UCSD-AML1 (cell line): Measurements from ENCODE around the gene RGS10.
A peak's percentile ranks its signal among the peaks of the same experiment; 100 is the strongest.

Source experiments
- DNase-seq: peaks from one replicate; lab custom pipeline; 2025; ENCODE audit not compliant: unreplicated experiment; lab: John Stamatoyannopoulos, UW

The RGS10 gene

DNA sequence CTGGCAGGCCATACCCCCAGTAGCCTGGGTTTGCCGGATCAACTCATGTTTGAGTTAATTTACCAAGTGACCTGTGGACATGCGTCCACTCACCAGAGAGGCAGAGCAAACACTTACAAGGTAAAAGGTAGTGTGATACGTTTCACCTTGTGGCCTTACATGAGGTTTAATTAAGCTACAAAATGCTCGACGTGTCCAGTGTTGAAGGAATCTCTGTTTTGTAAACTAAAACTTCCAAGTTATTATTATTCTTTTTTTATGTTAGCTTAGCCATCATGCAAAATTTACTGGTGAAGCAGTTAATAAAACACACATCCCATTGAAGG lies 42.9 kb downstream of the RGS10 start:
- no peak for DNase-seq

DNA sequence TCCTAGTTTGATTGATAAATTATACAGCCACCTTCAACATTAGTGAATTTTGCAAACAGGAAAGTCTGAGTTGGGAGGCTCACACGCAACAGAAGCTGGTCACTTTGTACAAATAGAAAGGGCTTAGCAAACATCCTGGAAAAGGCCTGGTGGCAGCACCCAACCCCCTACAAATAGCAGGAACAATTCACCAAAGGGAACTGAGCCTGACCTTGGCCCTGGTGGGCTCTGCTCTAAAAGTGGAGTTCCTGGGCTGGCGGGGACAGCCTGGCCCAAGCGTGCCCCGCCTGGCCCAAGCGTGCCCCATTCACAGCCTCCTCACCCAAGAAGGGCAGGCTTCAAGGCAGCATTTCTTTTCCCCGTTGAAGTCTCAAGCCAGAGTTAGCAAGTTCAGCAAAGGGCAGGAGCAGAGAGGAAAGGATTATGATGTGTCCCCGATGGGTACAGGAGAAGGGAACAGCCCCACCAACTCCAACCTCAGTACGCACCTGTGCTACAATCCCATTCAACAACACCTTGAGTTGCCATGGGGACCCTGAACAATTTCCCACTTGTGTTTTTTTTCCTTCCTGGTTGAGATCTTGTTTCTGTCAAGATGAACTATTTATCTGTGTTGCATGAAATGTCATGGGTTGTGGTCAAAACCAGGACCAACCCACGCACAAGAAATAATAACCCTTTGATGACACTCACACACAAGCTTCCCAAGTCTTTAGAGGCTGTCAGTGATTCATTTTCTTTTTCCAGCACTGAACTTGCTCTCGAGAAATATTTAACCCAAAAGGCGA lies 43.4 kb downstream of the RGS10 start:
- DNase-seq: no peak

DNA sequence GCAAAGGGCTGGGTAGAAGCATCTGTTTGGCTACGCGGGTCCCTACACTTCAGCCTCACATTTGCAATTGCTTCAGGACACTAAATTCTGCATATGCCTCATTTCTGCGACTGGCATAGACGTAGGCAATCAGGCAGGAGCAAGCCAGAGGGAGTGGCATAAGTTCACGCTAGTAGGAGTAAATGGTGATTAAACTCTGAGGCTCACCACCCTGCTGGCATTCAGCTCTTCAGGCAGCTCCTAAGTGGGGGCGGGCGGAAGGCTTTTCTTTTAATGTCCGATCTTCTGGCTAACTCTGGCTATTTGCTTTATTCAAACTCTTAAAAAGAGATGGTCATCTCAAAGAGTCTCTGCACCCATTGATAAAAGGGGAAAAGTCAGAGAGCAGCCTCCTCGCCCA lies 45.3 kb downstream of the RGS10 start:
- no peak for DNase-seq

DNA sequence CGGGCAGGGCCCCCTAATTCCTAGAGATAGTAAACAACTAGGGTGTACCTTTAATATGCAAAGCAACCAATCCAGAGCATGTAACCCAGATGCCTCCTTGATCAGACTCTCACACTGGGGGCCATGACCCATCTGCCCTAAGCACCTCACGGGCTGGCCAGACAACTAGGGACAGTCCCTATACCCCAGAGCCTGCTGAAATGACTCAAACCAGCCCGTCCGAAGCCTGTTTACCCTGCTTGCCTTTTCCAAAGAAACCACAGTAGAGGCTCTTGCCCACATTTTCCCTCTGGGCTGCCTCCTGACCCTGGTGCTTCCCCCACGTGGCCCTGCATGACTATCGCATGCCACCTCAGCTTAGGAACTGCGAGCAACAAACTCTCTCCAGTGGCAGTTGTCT lies 46.2 kb downstream of the RGS10 start:
- peak; percentile 29 for DNase-seq

DNA sequence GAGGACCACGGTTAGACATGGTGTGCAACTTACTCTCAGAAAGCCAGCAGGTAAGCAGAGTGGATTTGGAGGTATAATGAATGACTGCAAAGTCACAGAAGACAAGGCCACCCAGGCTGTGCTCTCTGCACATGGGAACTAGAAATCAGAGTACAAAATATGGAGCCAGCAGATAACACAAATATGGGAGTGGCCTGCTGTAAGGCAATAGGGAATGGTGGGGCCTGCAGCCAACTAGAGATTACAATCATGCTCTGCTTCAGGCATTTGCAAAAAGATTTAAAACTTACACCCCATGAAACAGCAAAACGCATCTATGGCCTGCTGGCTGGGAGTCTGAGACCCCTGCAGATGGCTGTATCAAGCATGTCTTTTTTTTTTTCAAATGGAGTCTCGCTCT lies 47.0 kb downstream of the RGS10 start:
- no peak for DNase-seq

DNA sequence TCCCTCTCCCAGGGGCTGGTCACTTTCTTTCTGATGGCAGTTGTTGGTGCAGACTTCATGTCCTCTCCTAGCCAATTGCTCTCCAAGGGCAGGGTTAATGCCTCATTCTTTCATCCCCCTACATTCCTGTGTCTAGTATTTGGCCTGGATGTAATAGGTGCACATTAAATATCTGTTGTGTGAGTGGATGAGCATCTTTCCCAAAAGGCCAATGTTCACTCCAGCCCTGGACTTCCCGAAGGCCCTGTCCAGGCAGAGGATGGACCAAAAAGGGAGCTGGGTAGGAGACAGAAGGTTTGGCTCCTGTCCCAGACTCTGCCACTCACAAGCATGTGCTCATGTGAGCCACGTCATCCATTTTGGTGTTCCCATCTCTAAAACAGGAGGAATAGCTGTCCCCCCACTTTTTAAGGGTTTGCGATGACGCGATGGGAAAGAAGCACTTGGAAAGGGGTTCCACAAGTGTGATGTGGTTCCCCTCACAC lies 47.5 kb downstream of the RGS10 start:
- no peak for DNase-seq

DNA sequence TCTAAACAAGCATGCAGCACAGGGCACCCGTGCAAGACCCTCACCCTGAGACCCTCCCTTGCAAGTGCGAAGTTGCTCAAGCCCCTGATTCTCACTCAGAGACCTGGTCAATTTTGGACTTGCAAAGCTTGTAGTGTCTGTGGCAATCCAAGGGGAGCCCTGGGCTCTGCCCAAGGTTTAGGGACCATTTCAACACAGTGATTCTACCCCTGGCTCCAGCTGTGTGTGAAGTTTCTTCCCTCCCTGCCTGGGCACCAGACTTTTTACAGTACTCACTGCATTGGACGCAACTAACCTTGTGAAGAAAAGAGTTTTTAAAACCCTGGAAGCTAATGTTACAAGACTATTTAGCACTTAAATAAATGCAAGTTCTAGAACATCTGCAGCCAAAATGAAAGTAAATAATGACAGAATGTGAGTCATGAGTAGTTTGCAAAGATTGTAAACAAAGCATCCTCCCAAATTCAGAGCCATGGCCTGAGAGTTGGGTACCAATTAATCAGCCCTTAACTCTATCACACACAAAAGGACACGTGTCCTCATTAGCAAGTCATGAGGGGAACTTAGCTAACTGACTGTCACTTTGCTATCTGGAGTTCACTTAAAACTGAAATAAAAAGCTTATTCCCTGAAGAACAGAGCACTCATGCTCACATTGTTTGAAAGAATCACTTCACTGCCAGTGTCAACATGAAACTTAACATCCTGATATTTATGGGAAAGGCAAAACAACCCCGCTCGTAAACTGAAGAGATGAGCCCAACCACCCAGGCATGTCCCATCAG lies 48.1 kb downstream of the RGS10 start:
- no peak for DNase-seq

DNA sequence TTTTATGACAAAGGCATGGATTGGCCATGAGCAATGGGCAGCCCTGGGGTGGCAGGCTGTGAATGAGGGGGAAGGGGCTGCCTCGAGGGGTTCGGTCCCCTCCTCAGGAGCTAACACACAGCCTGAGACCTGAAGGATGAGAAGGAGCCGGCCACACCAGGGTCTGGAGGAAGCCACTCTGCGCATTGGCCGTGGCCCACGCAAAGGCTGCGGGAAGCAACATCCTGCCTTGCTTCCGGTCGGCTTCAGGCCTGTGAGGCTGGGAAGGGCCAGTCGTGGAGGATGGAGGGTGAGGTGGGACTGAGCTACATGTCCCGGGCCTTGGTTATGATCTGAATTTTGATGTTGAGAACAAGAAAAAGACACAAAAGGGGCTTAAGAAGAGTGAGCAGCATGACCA lies 49.4 kb downstream of the RGS10 start:
- DNase-seq: peak; percentile 80

DNA sequence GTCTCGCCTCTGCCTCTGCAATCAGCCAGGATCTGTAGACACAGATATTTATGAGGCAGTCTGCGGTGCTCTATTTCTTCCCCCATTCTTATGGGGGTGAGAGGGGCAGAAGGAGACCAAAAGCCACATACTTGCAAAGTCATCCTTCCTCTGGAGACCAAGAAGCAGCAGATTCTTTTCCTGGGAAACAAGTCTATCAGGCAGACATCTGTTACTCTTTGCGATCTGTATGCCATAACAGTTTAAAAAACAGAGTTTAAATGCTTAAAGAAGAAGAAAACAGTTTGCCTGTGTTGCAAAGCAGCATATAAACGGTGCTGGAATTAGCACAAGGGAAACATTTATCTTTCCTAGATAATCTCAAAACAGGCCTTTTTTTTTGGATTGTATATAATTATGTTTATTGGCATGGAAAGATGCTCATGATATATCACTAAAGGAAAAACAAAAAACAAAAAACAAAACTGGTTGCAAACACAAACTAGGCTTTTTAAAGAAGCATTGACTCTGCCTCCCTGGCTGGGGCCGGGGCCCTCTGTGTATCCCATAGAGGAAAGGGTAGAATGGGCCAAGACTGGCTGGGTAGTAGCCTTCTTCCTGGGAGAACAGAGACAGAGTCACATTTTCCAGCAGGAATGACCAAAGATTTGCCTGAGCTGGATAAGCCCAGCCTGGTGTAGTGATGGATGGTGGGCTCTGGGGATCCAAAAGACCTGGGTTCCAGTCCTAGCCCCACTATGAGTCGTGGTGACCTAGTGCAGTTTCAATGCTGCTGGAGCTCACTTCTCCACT lies 50.4 kb downstream of the RGS10 start:
- no peak for DNase-seq

DNA sequence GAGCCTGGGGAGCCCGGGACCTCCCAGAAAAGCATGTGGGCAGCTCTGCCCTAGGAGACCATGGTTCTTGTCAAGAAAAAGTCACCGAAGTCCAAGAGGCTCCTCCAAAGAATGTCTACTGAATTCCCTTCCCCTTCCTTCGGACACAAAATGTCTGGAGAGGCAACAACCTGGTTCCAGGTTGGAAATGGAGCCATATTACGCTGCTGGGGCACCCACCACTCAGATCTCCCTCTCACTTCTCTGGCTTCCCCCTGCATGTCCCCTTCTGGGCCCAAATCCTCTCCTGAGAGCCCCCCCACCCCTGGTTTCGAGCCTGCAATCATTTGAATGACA lies 52.6 kb downstream of the RGS10 start:
- no peak for DNase-seq

DNA sequence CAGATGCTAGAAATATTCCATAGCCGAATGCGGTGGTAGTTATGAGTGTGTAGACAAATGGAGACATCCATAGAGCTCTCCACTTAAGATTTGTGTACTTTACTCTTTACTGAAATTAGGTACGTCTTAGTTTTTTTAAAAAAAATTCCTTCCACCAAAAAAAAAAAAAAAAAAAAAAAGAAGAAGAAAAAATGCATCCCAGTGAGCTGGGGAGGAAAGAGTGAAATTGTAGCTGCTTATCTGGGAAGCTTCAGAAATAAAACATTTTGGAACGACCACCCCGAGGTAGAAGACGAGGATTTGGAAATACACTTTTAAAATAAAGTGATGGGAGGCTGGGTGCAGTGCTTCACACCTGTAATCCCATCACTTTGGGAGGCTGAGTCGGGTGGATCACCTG lies 53.8 kb downstream of the RGS10 start:
- no peak for DNase-seq

DNA sequence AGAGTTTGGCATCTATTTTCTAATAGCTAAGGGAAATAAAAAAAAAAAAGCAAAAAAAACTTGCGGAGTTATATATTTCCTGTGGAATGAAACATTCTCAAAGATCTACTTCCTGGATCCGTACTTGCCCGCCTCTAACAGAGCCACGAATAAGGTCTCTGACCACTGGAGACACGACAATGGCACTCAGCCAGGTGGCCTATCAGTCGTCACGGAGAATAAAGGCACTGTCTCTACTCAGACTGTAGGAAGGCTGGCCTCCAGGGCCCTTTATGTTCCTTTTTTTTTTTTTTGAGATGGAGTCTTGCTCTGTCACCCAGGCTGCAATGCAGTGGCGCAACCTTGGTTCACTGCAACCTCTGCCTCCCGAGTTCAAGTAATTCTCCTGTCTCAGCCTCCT lies 58.7 kb downstream of the RGS10 start:
- no peak for DNase-seq

DNA sequence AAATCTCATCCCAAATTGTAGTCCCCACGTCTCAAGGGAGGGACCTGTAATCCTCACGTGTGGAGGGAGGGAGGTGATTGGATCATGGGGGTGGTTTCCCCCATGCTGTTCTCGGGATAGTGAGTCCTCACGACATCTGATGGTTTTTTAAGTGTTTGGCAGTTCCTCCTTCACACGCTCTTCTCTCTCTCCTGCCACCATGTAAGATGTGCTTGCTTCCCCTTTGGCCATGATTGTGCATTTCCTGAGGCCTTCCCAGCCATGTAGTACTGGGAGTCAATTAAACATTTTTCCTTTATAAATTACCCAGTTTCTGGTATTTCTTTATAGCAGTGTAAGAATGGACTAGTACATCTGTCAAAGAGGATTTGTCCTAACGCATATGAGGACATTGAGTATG lies 59.5 kb downstream of the RGS10 start:
- no peak for DNase-seq

DNA sequence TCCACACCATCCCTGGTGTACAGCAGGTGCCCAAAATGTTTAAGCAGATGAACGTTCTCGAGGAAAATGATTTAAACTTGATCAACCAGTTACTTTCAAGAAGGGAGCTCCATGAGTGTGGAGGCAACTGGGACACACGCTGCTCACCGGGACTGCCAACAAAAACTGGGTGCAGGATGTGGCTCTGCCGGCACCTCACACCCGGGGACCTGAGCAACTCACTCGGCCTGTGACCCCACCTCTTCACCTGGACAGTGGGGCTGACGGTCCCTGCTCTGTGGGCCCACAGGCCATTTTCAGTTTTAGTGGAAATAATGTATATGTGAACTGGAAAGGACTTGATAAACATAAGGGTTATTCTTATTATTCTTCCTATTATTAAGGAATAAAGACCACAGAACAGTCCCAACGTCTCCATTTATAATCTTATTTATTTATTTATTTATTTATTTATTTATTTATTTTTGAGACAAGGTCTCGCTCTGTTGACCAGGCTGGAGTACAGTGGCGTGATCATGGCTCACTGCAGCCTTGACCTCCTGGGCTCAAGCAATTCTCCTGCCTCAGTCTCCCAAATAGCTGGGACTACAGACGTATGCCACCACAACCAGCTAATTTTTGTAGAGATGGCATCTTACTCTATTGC lies 60.6 kb downstream of the RGS10 start:
- DNase-seq: no peak

DNA sequence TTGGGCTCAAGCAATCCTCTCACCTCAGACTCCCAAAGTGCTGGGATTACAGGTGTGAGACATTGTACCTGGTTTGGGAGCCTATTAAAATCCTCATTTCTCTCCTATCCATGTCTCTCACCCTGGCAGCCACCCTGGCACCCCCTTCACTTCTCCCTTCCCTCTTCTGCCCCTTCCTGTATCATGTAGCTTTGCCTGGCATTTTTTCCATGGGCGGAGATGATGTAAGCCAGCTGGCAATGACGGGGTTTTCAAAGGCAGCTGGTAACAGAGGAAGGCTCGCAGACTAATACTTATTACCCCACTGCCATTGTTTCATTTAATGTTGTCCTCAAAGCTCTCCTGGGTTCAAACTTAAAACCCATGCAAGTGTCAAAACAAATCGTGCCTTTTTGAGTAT lies 61.9 kb downstream of the RGS10 start:
- no peak for DNase-seq

DNA sequence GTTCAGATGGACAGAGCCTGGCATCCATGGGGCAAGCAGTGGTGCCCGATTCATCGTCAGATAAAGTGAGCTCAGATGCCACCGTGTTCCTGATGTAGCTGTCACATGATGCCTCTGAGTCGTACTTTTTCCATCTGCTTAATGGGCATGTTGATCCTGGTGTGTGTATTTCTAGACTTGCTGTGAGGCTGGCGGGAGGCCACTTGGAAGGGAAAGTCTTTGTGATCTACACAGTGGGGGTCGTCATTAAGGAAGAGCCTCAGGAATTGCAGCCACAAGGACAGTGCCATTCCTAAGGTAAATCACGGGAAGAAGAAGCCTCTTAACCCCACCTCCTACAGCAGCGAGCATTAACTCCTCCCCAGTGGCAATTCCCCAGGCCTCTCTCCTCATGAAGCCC lies 63.0 kb downstream of the RGS10 start:
- no peak for DNase-seq

DNA sequence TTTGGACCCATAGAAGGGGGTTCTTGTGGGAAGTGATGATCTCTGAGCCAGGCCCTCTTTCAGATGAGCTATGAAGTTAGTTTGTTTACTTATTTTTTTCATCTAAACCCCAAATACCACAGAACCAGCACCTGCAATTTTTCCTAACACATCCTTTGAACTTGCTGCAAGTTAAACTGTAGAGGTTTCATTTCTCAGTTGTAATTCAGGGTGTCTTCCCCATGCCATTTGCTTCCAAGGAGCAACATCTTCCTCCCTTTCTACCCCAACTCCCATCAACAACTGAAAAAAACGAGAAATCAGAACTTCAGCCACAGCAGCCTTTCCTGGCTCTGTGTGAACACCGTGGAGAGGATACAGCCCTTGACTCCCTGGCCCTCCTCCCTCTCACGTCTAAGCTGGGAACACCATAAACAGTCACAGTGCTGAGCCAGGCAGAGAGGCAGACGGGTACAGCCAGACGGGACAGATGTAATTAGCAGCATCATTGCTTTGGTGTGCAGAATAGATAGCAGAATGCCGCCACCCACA lies 63.6 kb downstream of the RGS10 start:
- no peak for DNase-seq

DNA sequence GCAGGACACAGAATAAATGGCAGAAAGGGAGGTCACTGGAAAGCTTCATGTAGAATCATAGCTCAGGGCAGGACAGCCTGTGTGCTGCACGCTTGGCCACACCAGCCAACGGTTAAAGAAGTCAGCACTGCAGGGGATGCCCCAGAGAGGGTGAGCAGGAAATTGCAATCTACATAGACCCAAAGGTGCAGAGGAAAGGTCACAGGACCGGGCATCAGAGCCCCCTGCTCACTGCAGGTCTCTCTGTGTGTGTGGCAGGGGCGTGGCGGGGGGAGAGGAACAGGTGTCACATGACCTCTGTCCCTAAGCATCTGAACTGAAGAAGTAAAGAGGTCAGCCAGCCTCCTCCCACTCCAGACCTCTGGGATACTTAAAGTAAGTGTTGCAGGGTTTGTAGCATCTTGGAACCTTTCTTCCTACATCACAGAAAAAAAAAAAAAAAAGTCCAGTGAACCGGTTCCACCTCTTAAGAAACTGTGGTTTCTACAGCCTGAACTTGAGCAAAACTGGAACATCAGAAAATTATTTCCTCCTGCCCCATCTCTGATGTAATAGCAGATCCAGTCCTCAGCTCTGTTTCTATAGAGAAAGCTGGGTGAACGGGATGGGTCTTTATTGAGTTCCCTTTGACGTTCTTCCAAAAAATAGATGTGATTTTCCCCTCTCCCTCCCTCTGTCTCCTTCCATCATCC lies 64.3 kb downstream of the RGS10 start:
- DNase-seq: no peak

DNA sequence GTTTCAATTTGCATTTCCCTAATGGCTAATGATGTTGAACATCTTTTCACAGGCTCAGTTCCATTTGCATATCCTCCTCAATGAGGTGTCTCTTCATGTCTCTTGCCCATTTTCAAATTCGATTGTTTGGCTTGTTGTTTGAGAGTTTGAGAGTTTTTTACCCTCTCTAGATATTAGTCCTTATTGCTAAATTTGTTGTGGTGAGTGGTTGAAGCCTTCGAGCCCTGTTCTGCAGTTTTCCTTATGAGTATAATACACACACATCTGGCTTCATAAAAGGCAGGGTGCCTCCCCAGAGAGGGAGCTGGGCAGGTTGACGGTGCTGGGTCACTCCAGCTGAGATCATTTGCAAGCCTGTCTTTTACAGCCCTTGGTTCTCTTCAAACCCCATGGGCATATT lies 65.1 kb downstream of the RGS10 start:
- no peak for DNase-seq

DNA sequence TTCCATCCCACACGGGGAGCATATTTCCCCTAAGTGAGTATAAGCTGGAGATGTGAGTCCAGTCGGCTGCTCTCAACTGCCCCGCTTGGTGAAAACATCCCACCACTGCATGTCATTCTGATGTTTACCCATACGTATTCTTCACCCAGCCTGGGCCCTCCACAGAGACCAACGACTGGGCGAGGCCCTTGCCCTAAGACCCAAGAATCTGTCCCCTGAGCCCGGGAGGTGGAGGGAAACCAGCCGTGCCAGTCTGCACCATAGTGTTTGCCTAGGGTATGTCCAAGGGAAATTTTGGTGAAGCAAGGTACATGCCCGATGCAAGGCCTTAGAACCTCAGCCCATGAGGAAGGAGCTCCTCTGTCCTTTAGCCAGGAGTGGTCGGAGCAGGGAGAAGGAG lies 67.9 kb downstream of the RGS10 start:
- DNase-seq: no peak

DNA sequence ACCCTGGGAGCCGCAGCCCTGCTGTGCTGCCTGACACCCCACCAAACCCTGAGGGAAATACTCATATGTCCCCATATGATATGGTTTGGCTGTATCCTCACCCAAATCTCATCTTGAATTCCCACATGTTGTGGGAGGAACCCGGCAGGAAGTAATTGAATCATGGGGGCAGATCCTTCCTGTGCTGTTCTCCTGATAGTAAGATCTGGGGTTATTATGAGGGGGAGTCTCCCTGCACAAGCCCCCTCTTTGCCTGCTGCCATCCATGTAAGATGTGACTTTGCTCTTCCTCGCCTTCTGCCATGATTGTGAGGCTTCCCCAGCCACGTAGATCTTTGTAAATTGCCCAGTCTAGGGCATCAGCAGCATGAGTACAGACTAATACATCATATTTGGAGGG lies 68.7 kb downstream of the RGS10 start:
- DNase-seq: no peak
